Measurements from ENCODE around the gene MAEL.
"Not testable (repeated sequence)": the region's sequence is repeated elsewhere in the genome, so short reads cannot be mapped to it uniquely, and the experiment has no call there.

MAEL gene

GRCh38 chr1:167022384-167022783 lies 33.3 kb downstream of the MAEL start:
- no peak overlapping the region for H2AFZ ChIP-seq (ENCODE audit: low read depth, low read length)
- H3K36me3 ChIP-seq (replicated peaks; ENCODE audit: low read depth, low read length) = no peaks in the 10 kb centered on the region
- no peaks in the 10 kb centered on the region for H3K9me3 ChIP-seq (ENCODE audit: insufficient read depth, low read length)
- no peaks in the 10 kb centered on the region for H3K79me2 ChIP-seq (ENCODE audit: low read length)
- no peak overlapping the region for H3K27ac ChIP-seq (ENCODE audit: low read length)
- H3K4me1 ChIP-seq (ENCODE audit: low read length) = peaks cover 12% of the 10 kb centered on the region
- no peaks in the 10 kb centered on the region for H3K27me3 ChIP-seq (ENCODE audit: low read depth, low read length)
- H3K9ac ChIP-seq (ENCODE audit: low read length) = no peak overlapping the region
- H3K4me3 ChIP-seq (ENCODE audit: low read length) = no peak overlapping the region
- H4K20me1 ChIP-seq (ENCODE audit: insufficient read depth, low read length) = no peaks in the 10 kb centered on the region
- no peak overlapping the region for H3K4me2 ChIP-seq (ENCODE audit: low read length)
- TF ChIP-seq CTCF (IDR thresholded peaks at IDR 0.05; ENCODE audit: low read depth, low read length) (no peak), EZH2phosphoT487 (IDR thresholded peaks at IDR 0.05; ENCODE audit: low read depth) (no peak)

GRCh38 chr1:167029553-167029952 lies 40.5 kb downstream of the MAEL start:
- H3K9me3 ChIP-seq (ENCODE audit: insufficient read depth, low read length); H3K4me3 ChIP-seq (ENCODE audit: low read length); H2AFZ ChIP-seq (ENCODE audit: low read depth, low read length); H3K9ac ChIP-seq (ENCODE audit: low read length); H3K27me3 ChIP-seq (ENCODE audit: low read depth, low read length); H4K20me1 ChIP-seq (ENCODE audit: insufficient read depth, low read length); H3K4me2 ChIP-seq (ENCODE audit: low read length); H3K4me1 ChIP-seq (ENCODE audit: low read length); H3K27ac ChIP-seq (ENCODE audit: low read length); H3K79me2 ChIP-seq (ENCODE audit: low read length); H3K36me3 ChIP-seq (replicated peaks; ENCODE audit: low read depth, low read length): not testable (repeated sequence)

- TF ChIP-seq EZH2phosphoT487 (IDR thresholded peaks at IDR 0.05; ENCODE audit: low read depth) = no peak
- no peak for TF ChIP-seq CTCF (IDR thresholded peaks at IDR 0.05; ENCODE audit: low read depth, low read length)
- peaks cover 4% of the 10 kb centered on the region; the same call in 1 of the 2 replicates for H3K27me3 ChIP-seq (ENCODE audit: low read depth, low read length)
- no peaks in the 10 kb centered on the region for H3K36me3 ChIP-seq (replicated peaks; ENCODE audit: low read depth, low read length)
Observed at GRCh38 chr1:167033646-167034045, 44.6 kb downstream of the MAEL start.

GRCh38 chr1:167043752-167044488 lies 54.8 kb downstream of the MAEL start:
- Histone ChIP-seq H3K36me3 (replicated peaks; ENCODE audit: low read depth, low read length) (no peaks in the 10 kb centered on the region), H3K27ac (ENCODE audit: low read length) (no peak overlapping the region), H3K4me1 (ENCODE audit: low read length) (peaks cover 12% of the 10 kb centered on the region), H2AFZ (ENCODE audit: low read depth, low read length) (peak overlapping the region; percentile 82), H3K79me2 (ENCODE audit: low read length) (no peaks in the 10 kb centered on the region), H3K9me3 (ENCODE audit: insufficient read depth, low read length) (no peaks in the 10 kb centered on the region), H3K9ac (ENCODE audit: low read length) (peak overlapping the region; percentile 58), H3K4me3 (ENCODE audit: low read length) (peak overlapping the region; percentile 76), H3K4me2 (ENCODE audit: low read length) (peak overlapping the region; percentile 86), H3K27me3 (ENCODE audit: low read depth, low read length) (0 out of 2 replicates have a peak, but pooled peaks cover 6% of the 10 kb centered on the region), H4K20me1 (ENCODE audit: insufficient read depth, low read length) (no peaks in the 10 kb centered on the region)
- TF ChIP-seq EZH2phosphoT487 (IDR thresholded peaks at IDR 0.05; ENCODE audit: low read depth) = no peak
- no peak for TF ChIP-seq CTCF (IDR thresholded peaks at IDR 0.05; ENCODE audit: low read depth, low read length)

More at GRCh38 chr1:167033646-167034045, 44.6 kb downstream of the MAEL start:
- Histone ChIP-seq H3K9ac (ENCODE audit: low read length) (no peak overlapping the region), H3K79me2 (ENCODE audit: low read length) (no peaks in the 10 kb centered on the region), H3K27ac (ENCODE audit: low read length) (no peak overlapping the region), H4K20me1 (ENCODE audit: insufficient read depth, low read length) (no peaks in the 10 kb centered on the region), H2AFZ (ENCODE audit: low read depth, low read length) (no peak overlapping the region), H3K9me3 (ENCODE audit: insufficient read depth, low read length) (no peaks in the 10 kb centered on the region), H3K4me2 (ENCODE audit: low read length) (no peak overlapping the region), H3K4me3 (ENCODE audit: low read length) (no peak overlapping the region), H3K4me1 (ENCODE audit: low read length) (no peaks in the 10 kb centered on the region)

All from OCI-LY3 (cell line).